Fibroblast of pulmonary artery (primary cell): Measurements from ENCODE around the gene TLE7.

ENCODE experiments used
- DNase-seq: peaks from one replicate; pipeline ENCODE4 v3.0.0-alpha.2; 2010; ENCODE audit warnings: low read depth
- H3K4me3 ChIP-seq: replicated peaks from 2 replicates; pipeline ENCODE4 v1.5.1; 2011; ENCODE audit warnings: low read depth, mild to moderate bottlenecking, control low read depth, low read length, moderate library complexity
- CTCF ChIP-seq: IDR thresholded peaks from 2 replicates; pipeline ENCODE4 v1.5.1; 2011; ENCODE audit warnings: mild to moderate bottlenecking, control low read depth, low read length, inconsistent platforms; ENCODE audit errors: missing control alignments

The TLE7 gene

GRCh38 chr16:71442051-71442440 lies at the start of gene TLE7:
TSS of gene TLE7 (minus strand) at chr16:71442054. CDS start at chr16:71433324, 8,730 bp downstream.
- no peak for TF ChIP-seq CTCF
- no peak within 1 kb of the TSS for H3K4me3 ChIP-seq
- DNase-seq = no peak

- TF ChIP-seq CTCF = no peak
- no peak for DNase-seq
- no peak overlapping the region for H3K4me3 ChIP-seq
These were observed 49.2 kb upstream of the TLE7 start for GRCh38 chr16:71491054-71491453.

GRCh38 chr16:71490361-71490760 lies 48.5 kb upstream of the TLE7 start:
- no peak overlapping the region for H3K4me3 ChIP-seq
- TF ChIP-seq CTCF = no peak
- no peak for DNase-seq

GRCh38 chr16:71489122-71489521 lies 47.3 kb upstream of the TLE7 start, which contains the start of gene ZNF19:
TSS of gene ZNF19 (minus strand) at chr16:71489324. CDS start at chr16:71482114, 7,210 bp downstream.
- no peak within 1 kb of the TSS for H3K4me3 ChIP-seq
- no peak for DNase-seq
- no peak for TF ChIP-seq CTCF

GRCh38 chr16:71484006-71484893 lies 42.4 kb upstream of the TLE7 start:
- H3K4me3 ChIP-seq = peak overlapping the region; percentile 81
- TF ChIP-seq CTCF = no peak
- DNase-seq = peak; percentile 97

GRCh38 chr16:71482569-71482968 lies 40.7 kb upstream of the TLE7 start:
- no peak overlapping the region for H3K4me3 ChIP-seq
- no peak for DNase-seq
- no peak for TF ChIP-seq CTCF
